Measurements from ENCODE around the gene PRR36. TPM values are rescaled to one million over a fixed set of nuclear protein-coding genes. Genes with fewer than 3 reads are reported as not detected.

PRR36 gene
- total RNA-seq, 1 donor from 2014 or later, result 0.92 TPM

- no peak for DNase-seq
Measured at GRCh38 chr19:7818806-7819205, 55.4 kb downstream of the PRR36 start.

Other genes starting within 250 kb of the PRR36 start
- gene XAB2, start 244.8 kb downstream of the PRR36 start, total RNA-seq, result 32.7 TPM
- 20.4 TPM for gene PET100, start 244.6 kb downstream of the PRR36 start, total RNA-seq
- not detected for gene PCP2, start 240.7 kb downstream of the PRR36 start, total RNA-seq
- gene STXBP2, start 237.3 kb downstream of the PRR36 start, total RNA-seq, result 19.1 TPM
- gene RETN, start 205.3 kb downstream of the PRR36 start, total RNA-seq, result 1.5 TPM
- gene MCEMP1, start 197.3 kb downstream of the PRR36 start, total RNA-seq, result not detected
- gene TRAPPC5, start 193.6 kb downstream of the PRR36 start, total RNA-seq, result 26.7 TPM
- not detected for gene FCER2, start 172.3 kb downstream of the PRR36 start, total RNA-seq
- not detected for gene CLEC4G, start 142.3 kb downstream of the PRR36 start, total RNA-seq
- gene CD209, start 126.9 kb downstream of the PRR36 start, total RNA-seq, result 2.7 TPM
- not detected for gene CLEC4M, start 111.1 kb downstream of the PRR36 start, total RNA-seq
- 16.0 TPM for gene EVI5L, start 44.2 kb downstream of the PRR36 start, total RNA-seq
- gene LRRC8E, start 14.1 kb upstream of the PRR36 start, total RNA-seq, result 3.8 TPM
- 11.8 TPM for gene MAP2K7, start 29.5 kb upstream of the PRR36 start, total RNA-seq
- gene TGFBR3L, start 40.4 kb upstream of the PRR36 start, total RNA-seq, result not detected
- 8.2 TPM for gene SNAPC2, start 45.9 kb upstream of the PRR36 start, total RNA-seq
- gene CTXN1, start 51.7 kb upstream of the PRR36 start, total RNA-seq, result 0.31 TPM
- 68.8 TPM for gene TIMM44, start 69.3 kb upstream of the PRR36 start, total RNA-seq
- gene ELAVL1, start 131.3 kb upstream of the PRR36 start, total RNA-seq, result 60.1 TPM
- not detected for gene CCL25, start 178.4 kb upstream of the PRR36 start, total RNA-seq